Testis (tissue), 3 donors: ENCODE data around the gene MICOS13. TPM values are rescaled to one million over a fixed set of nuclear protein-coding genes. Genes with fewer than 3 reads are reported as not detected.

Source experiments
- DNase-seq: peaks from one replicate; pipeline ENCODE4 v3.0.0-alpha.2; 2019
- H3K27ac ChIP-seq, 2 donors: fragments of 200-600 bp; sonication (generic); one replicate each; pipeline ENCODE4 v1.5.1; 2019
- H3K27me3 ChIP-seq: fragments of 200-600 bp; sonication (generic); one replicate; pipeline ENCODE4 v1.5.1; 2019
- H3K36me3 ChIP-seq: fragments of 200-600 bp; sonication (generic); one replicate; pipeline ENCODE4 v1.5.1; 2017; ENCODE audit warnings: low read depth; ENCODE audit errors: missing control alignments
- H3K4me1 ChIP-seq: fragments of 200-600 bp; sonication (generic); one replicate; pipeline ENCODE4 v1.5.1; 2019
- H3K4me3 ChIP-seq, 2 donors: fragments of 200-600 bp; sonication (generic); one replicate each; pipeline ENCODE4 v1.5.1; 2017 to 2019
- H3K9me3 ChIP-seq: fragments of 200-600 bp; sonication (generic); one replicate; pipeline ENCODE4 v1.5.1; 2017
- POLR2A ChIP-seq: fragments of 450-650 bp; IDR thresholded peaks from one replicate; pipeline ENCODE4 v1.6.1; 2017; ENCODE audit warnings: antibody characterized with exemption, mild to moderate bottlenecking, moderate library complexity
- WGBS, 2 donors: methylation state at CpG; one replicate each; pipeline ENCODE4 v1.1.5; 2018; 5-methylcytosine and 5-hydroxymethylcytosine counted together
- intact Hi-C: fragments of 100-400 bp; cut with DNase I; formaldehyde crosslinking; loops from one replicate; pipeline ENCODE4 v1.15.1; 2023; ENCODE audit warnings: low total_unique reads
- polyA plus RNA-seq: library from polyadenylated mRNA; stranded (reverse); fragments of 350-450 nt; fragmentation: Illumina TruSeq; extraction: RNeasy Lipid Tissue Mini Kit (QIAGEN cat#74804); gene quantifications from one replicate; pipeline ENCODE4 v1.2.3, GENCODE V29; 2014; ENCODE audit warnings: low read depth, low replicate concordance; ENCODE audit not compliant: insufficient read depth
- total RNA-seq, 2 donors: library from RNA; depleted of rRNA; stranded (reverse); fragments of >200 nt; gene quantifications; one replicate each; pipeline ENCODE4 v1.2.3, GENCODE V29; 2016
- TF ChIP-seq, protein P1 (sequence below), 3 experiments: fragments of 450-650 bp in 2 of 3; fragments of 200-600 bp in 1 of 3; sonication (generic) in 1 of 3; IDR thresholded peaks; one replicate each; pipeline ENCODE4 v1.5.1; 2016 to 2019; ENCODE audit warnings: antibody characterized with exemption in 3 of 3, mild to moderate bottlenecking in 2 of 3, moderate library complexity in 1 of 3

The MICOS13 gene
- total and polyA plus RNA-seq, 3 donors from 2014 or later = 98.0 to 198 (median 152) TPM

DNA sequence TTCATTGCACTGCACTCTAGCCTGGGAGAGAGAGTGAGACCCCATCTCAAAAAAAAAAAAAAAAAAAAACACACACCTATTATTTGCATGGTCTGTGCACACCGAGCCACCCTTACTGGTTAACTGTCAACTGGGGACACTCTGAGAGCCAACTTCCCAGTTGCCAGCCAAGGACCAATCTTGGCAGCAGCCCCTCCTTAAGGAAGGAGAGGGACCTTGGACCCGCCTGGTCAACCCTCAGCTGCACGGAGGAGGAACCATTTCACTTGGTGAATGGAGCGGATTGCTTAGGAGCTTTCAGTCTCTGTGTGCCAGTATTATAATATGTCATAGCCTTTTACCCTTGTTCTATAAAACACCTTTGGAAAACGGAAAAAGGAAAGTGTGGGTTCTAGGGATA lies 24.9 kb downstream of the MICOS13 start:
- peaks cover 3% of the 10 kb centered on the region for H3K36me3 ChIP-seq
- H3K9me3 ChIP-seq = no peaks in the 10 kb centered on the region
- H3K4me1 ChIP-seq = no peaks in the 10 kb centered on the region
- H3K27ac ChIP-seq = no peak overlapping the region
- TF ChIP-seq POLR2A = no peak
- TF ChIP-seq, protein P1, sequence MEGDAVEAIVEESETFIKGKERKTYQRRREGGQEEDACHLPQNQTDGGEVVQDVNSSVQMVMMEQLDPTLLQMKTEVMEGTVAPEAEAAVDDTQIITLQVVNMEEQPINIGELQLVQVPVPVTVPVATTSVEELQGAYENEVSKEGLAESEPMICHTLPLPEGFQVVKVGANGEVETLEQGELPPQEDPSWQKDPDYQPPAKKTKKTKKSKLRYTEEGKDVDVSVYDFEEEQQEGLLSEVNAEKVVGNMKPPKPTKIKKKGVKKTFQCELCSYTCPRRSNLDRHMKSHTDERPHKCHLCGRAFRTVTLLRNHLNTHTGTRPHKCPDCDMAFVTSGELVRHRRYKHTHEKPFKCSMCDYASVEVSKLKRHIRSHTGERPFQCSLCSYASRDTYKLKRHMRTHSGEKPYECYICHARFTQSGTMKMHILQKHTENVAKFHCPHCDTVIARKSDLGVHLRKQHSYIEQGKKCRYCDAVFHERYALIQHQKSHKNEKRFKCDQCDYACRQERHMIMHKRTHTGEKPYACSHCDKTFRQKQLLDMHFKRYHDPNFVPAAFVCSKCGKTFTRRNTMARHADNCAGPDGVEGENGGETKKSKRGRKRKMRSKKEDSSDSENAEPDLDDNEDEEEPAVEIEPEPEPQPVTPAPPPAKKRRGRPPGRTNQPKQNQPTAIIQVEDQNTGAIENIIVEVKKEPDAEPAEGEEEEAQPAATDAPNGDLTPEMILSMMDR (IDR thresholded peaks at IDR 0.05) = no peak
- no peak overlapping the region for H3K4me3 ChIP-seq
- intact Hi-C loops = no loop called here
- no peaks in the 10 kb centered on the region for H3K27me3 ChIP-seq
- no peak for DNase-seq
- WGBS, 2 donors = 61 to 64% methylated on average over 5 of the region's 5 CpGs

DNA sequence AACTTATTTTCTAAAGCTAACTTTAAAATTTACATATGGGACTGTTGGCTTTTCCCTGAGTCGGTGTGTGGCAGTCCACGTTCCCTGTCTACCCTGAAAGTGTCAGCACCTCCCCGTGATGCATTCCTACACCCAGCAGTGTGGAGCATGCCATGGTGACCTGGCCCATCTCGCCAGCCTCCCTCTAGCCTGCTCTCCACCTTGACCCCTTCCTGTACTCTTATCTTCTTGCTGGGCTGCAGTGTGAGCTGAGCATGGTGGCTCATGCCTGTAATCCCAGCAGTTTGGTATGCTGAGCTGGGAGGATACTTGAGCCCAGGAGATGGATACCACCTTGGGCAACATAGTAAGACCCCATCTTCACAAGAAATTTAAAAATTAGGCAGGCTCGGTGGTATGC lies 25.4 kb downstream of the MICOS13 start:
- Histone ChIP-seq H3K27ac (no peak overlapping the region), H3K4me1 (no peaks in the 10 kb centered on the region), H3K27me3 (no peaks in the 10 kb centered on the region), H3K36me3 (peaks cover 3% of the 10 kb centered on the region), H3K4me3 (no peak overlapping the region), H3K9me3 (no peaks in the 10 kb centered on the region)
- DNase-seq = no peak
- no peak for TF ChIP-seq POLR2A
- TF ChIP-seq, protein P1 (IDR thresholded peaks at IDR 0.05) = no peak
- intact Hi-C loops = no loop called here
- 88 to 95% methylated on average over 5 of the region's 5 CpGs for WGBS, 2 donors

DNA sequence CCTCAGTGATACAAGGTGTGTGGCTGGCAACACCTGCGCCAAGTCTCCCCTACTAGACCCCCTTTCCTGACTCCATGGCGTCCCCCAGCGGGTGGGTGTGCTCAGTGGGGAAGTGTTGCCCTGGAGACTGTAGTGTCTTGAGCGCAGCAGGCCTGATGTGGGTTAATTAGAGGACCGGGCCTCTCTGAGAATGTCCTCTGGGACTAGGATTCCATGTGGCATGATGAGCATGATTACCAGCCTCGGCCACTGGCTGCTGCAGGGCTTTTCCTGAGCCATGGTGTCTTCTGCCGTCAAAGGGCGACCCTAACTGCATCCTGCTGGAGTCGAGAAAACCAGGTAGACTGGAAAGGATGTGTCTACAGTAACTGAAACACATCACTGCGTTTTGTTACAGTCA lies 28.1 kb downstream of the MICOS13 start:
- Histone ChIP-seq H3K27me3 (no peaks in the 10 kb centered on the region), H3K27ac (no peak overlapping the region), H3K4me3 (no peak overlapping the region), H3K4me1 (no peaks in the 10 kb centered on the region), H3K9me3 (no peaks in the 10 kb centered on the region), H3K36me3 (peaks cover 3% of the 10 kb centered on the region)
- WGBS, 2 donors = 87 to 88% methylated on average over 6 to 10 of the region's 10 CpGs
- TF ChIP-seq POLR2A = no peak
- TF ChIP-seq, protein P1 (IDR thresholded peaks at IDR 0.05) = no peak
- DNase-seq = no peak
- intact Hi-C loops = no loop called here

DNA sequence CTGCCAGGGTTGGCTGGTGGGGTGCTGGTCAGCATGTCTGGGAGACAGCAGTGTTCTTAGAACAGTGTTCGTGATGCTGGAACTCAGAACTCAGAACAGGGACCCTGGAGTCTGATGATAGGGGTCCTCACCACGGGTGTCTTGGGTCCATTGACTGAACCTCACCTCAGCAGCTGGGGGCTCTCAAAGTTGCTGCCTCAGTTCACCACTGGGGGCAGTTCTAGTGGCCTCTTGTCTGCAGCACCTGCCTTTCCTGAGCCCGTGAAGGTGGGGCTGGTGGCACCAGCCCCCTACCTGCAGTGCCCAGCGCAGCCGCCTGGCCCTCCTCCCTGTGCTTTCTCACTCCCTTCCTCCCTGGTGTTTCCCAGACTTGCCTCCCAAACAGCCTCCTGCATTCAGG lies 29.0 kb downstream of the MICOS13 start:
- DNase-seq = no peak
- TF ChIP-seq, protein P1 (IDR thresholded peaks at IDR 0.05) = no peak
- no peak for TF ChIP-seq POLR2A

DNA sequence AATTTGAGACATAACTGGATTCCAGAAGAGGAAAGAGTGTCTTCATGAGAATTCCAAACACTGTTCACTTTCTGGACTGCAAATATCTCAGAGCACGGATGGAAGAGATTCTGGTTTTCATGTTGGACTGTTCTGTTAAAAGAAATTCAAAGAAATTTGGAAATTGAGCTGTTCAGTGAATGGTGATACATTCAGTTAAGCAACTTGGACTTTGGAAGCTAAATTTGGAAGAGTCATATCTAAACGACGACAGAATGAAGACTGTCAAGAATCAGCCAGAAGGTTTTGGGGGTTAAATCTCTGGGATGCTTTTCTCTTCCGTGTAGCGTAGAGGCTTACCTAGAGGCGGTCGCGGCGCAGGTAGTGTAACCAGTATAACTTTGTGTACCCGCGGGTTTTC lies 31.9 kb downstream of the MICOS13 start:
- intact Hi-C loops = no loop called here
- H3K4me1 ChIP-seq = no peaks in the 10 kb centered on the region
- H3K36me3 ChIP-seq = no peaks in the 10 kb centered on the region
- H3K4me3 ChIP-seq = no peak overlapping the region
- no peak overlapping the region for H3K27ac ChIP-seq
- H3K27me3 ChIP-seq = no peaks in the 10 kb centered on the region
- DNase-seq = no peak
- TF ChIP-seq POLR2A = no peak
- TF ChIP-seq, protein P1 (IDR thresholded peaks at IDR 0.05) = no peak
- WGBS, 2 donors = 80 to 95% methylated on average over 11 of the region's 11 CpGs
- H3K9me3 ChIP-seq = no peaks in the 10 kb centered on the region

More for the DNA sequence above, 29.0 kb downstream of the MICOS13 start:
- peaks cover 3% of the 10 kb centered on the region for H3K36me3 ChIP-seq
- no peaks in the 10 kb centered on the region for H3K4me1 ChIP-seq
- H3K4me3 ChIP-seq = no peak overlapping the region
- intact Hi-C loops = no loop called here
- no peaks in the 10 kb centered on the region for H3K9me3 ChIP-seq
- H3K27ac ChIP-seq = no peak overlapping the region
- no peaks in the 10 kb centered on the region for H3K27me3 ChIP-seq
- 97 to 100% methylated on average over 3 to 5 of the region's 5 CpGs for WGBS, 2 donors
